GM12864 (cell line): ENCODE data around the gene TDRD3.

Experiments used
- DNase-seq: peaks from one replicate; pipeline ENCODE4 v3.0.0-alpha.2; 2011; ENCODE audit warnings: low read depth
- H3K4me3 ChIP-seq: 2 replicates; pipeline ENCODE4 v1.5.1; 2011; ENCODE audit warnings: mild to moderate bottlenecking, low read depth, low read length, control low read depth
- TF ChIP-seq, protein P1 (sequence below): IDR thresholded peaks from 2 replicates; pipeline ENCODE4 v1.5.1; 2011; ENCODE audit warnings: low read depth, mild to moderate bottlenecking, moderate library complexity, low read length, control low read depth, inconsistent platforms; ENCODE audit errors: missing control alignments

Gene TDRD3

GRCh38 chr13:60583911-60584753 is 187.1 kb downstream of the TDRD3 start:
- TF ChIP-seq, protein P1, sequence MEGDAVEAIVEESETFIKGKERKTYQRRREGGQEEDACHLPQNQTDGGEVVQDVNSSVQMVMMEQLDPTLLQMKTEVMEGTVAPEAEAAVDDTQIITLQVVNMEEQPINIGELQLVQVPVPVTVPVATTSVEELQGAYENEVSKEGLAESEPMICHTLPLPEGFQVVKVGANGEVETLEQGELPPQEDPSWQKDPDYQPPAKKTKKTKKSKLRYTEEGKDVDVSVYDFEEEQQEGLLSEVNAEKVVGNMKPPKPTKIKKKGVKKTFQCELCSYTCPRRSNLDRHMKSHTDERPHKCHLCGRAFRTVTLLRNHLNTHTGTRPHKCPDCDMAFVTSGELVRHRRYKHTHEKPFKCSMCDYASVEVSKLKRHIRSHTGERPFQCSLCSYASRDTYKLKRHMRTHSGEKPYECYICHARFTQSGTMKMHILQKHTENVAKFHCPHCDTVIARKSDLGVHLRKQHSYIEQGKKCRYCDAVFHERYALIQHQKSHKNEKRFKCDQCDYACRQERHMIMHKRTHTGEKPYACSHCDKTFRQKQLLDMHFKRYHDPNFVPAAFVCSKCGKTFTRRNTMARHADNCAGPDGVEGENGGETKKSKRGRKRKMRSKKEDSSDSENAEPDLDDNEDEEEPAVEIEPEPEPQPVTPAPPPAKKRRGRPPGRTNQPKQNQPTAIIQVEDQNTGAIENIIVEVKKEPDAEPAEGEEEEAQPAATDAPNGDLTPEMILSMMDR = no peak
- H3K4me3 ChIP-seq = no peak overlapping the region
- DNase-seq = no peak

- H3K4me3 ChIP-seq = no peak overlapping the region
- TF ChIP-seq, protein P1 = no peak
- DNase-seq = no peak
Measured at GRCh38 chr13:60584976-60585375, 188.0 kb downstream of the TDRD3 start.

DNA sequence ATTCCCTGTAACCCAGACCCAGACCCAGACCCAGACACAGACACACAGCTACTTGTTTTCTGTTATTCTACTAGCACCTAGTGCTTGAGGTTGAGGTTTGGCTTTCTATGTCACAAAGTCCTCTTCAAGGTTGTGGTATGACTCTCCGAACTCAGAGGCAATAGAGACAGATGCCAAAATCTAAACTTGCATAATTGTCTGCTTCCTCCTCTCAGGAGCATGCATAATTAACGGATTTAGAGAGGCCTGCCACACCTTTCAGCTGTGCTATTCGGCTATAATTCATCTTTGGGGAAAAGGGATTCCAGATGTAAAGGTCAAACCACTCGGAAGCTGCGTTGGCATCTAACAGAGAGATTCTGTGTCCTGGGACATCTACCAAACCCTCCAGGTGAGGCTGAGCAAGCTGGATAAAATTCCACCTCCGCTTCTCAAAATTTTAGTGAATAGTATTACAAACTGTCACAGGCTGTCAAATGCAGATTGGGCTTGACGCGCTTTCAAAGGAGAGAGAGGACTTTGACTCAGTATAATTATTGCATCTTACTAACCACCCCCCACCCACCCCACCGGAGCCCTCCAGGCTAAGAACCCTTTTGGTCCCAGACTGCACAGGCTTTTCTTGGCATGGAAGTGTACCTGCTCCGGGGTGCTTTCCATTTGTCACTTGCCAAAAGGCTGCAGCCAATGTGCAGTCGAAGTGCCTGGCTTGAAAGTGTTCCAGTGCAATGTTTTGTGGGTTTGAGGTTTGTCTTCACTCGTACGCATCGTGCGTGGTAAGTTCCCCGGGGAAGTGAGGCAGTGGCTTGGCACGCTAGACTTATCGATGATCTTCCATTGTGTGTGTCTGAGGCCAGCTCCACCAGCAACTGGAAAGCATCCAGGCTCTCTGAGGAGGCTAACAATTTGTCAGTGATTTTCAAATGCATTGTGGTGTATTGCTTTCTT is 194.1 kb downstream of the TDRD3 start:
- DNase-seq = no peak
- no peak overlapping the region for H3K4me3 ChIP-seq
- TF ChIP-seq, protein P1 = no peak

- DNase-seq = no peak
- TF ChIP-seq, protein P1 = no peak
- no peak overlapping the region for H3K4me3 ChIP-seq
Measured at GRCh38 chr13:60603049-60603448, 206.0 kb downstream of the TDRD3 start.

DNA sequence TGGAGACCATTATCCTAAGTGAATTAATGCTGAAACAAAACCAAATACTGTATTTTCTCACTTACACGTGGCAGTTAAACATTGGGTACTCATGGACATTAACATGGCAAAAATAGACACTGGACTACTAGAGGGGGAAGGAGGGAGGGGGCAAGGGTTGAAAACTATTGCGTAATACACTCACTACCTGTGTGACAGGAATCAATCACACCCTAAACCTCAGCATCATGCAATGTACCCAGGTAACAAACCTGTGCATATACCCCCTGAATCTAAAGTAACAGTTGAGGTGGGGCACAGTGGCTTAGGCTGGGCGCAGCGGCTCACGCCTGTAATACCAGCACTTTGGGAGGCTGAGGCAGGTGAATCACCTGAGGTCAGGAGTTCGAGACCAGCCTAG is 207.0 kb downstream of the TDRD3 start:
- H3K4me3 ChIP-seq = no peak overlapping the region
- DNase-seq = no peak
- TF ChIP-seq, protein P1 = no peak

DNA sequence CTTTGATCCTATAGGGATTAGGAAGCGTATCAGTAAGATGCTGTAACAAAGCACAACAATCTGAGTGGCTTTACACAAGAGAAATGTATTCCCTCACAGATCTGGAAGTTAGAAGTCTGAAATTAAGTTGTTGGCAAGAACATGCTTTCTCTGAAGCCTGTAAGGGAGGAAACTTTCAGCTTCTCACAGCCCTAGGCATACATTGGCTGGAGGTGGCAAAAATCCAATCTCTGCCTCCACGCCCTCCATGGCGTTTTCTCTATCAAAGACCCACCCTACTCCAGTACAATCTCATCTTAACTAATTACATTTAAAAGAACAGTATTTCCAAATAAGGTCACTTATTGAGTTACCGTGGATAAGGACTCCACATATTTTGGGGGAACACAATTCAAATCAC is 211.9 kb downstream of the TDRD3 start:
- TF ChIP-seq, protein P1 = no peak
- DNase-seq = no peak
- H3K4me3 ChIP-seq = no peak overlapping the region
